ENCODE results near the gene KYNU. TPM values are rescaled to one million over a fixed set of nuclear protein-coding genes. Genes with fewer than 3 reads are reported as not detected.

Gene KYNU
- total RNA-seq, 1 donor from 2014 or later, result 0.21 TPM

GRCh38 chr2:143081616-143082015 lies 204.2 kb downstream of the KYNU start:
- Mint-ChIP-seq H3K27ac (ENCODE audit: unreplicated experiment) (no peak overlapping the region), H3K36me3 (ENCODE audit: unreplicated experiment) (no peaks in the 10 kb centered on the region), H3K27me3 (ENCODE audit: unreplicated experiment) (no peaks in the 10 kb centered on the region), H3K4me3 (ENCODE audit: unreplicated experiment) (no peak overlapping the region), H3K9me3 (ENCODE audit: unreplicated experiment) (no peaks in the 10 kb centered on the region), H3K4me1 (ENCODE audit: unreplicated experiment) (peaks cover 6% of the 10 kb centered on the region)
- no peak for TF ChIP-seq CTCF (IDR thresholded peaks at IDR 0.05)
- DNase-seq (ENCODE audit: extremely low spot score, unreplicated experiment), result no peak

- TF ChIP-seq CTCF (IDR thresholded peaks at IDR 0.05), result no peak
- no peaks in the 10 kb centered on the region for H3K9me3 Mint-ChIP-seq (ENCODE audit: unreplicated experiment)
- DNase-seq (ENCODE audit: extremely low spot score, unreplicated experiment), result no peak
Measured at GRCh38 chr2:143083636-143084035, 206.2 kb downstream of the KYNU start.

GRCh38 chr2:143084462-143084861 lies 207.0 kb downstream of the KYNU start:
- peaks cover 6% of the 10 kb centered on the region for H3K4me1 Mint-ChIP-seq (ENCODE audit: unreplicated experiment)
- no peaks in the 10 kb centered on the region for H3K9me3 Mint-ChIP-seq (ENCODE audit: unreplicated experiment)

More at GRCh38 chr2:143083636-143084035, 206.2 kb downstream of the KYNU start:
- Mint-ChIP-seq H3K4me3 (ENCODE audit: unreplicated experiment) (no peak overlapping the region), H3K4me1 (ENCODE audit: unreplicated experiment) (peaks cover 6% of the 10 kb centered on the region), H3K36me3 (ENCODE audit: unreplicated experiment) (no peaks in the 10 kb centered on the region), H3K27me3 (ENCODE audit: unreplicated experiment) (no peaks in the 10 kb centered on the region), H3K27ac (ENCODE audit: unreplicated experiment) (peak overlapping the region; percentile 5)

GRCh38 chr2:143085125-143085784 lies 207.8 kb downstream of the KYNU start:
- H3K36me3 Mint-ChIP-seq (ENCODE audit: unreplicated experiment), result no peaks in the 10 kb centered on the region
- no peaks in the 10 kb centered on the region for H3K9me3 Mint-ChIP-seq (ENCODE audit: unreplicated experiment)
- DNase-seq (ENCODE audit: extremely low spot score, unreplicated experiment), result no peak
- no peak overlapping the region for H3K4me3 Mint-ChIP-seq (ENCODE audit: unreplicated experiment)
- no peaks in the 10 kb centered on the region for H3K27me3 Mint-ChIP-seq (ENCODE audit: unreplicated experiment)
- TF ChIP-seq CTCF (IDR thresholded peaks at IDR 0.05), result no peak
- H3K27ac Mint-ChIP-seq (ENCODE audit: unreplicated experiment), result no peak overlapping the region
- H3K4me1 Mint-ChIP-seq (ENCODE audit: unreplicated experiment), result peaks cover 6% of the 10 kb centered on the region

More at GRCh38 chr2:143084462-143084861, 207.0 kb downstream of the KYNU start:
- no peak overlapping the region for H3K4me3 Mint-ChIP-seq (ENCODE audit: unreplicated experiment)
- TF ChIP-seq CTCF (IDR thresholded peaks at IDR 0.05), result no peak
- no peaks in the 10 kb centered on the region for H3K27me3 Mint-ChIP-seq (ENCODE audit: unreplicated experiment)
- H3K27ac Mint-ChIP-seq (ENCODE audit: unreplicated experiment), result no peak overlapping the region
- no peaks in the 10 kb centered on the region for H3K36me3 Mint-ChIP-seq (ENCODE audit: unreplicated experiment)
- DNase-seq (ENCODE audit: extremely low spot score, unreplicated experiment), result no peak

- no peak for TF ChIP-seq CTCF (IDR thresholded peaks at IDR 0.05)
- H3K4me1 Mint-ChIP-seq (ENCODE audit: unreplicated experiment), result peaks cover 6% of the 10 kb centered on the region
- no peaks in the 10 kb centered on the region for H3K9me3 Mint-ChIP-seq (ENCODE audit: unreplicated experiment)
- H3K27me3 Mint-ChIP-seq (ENCODE audit: unreplicated experiment), result no peaks in the 10 kb centered on the region
- no peak overlapping the region for H3K4me3 Mint-ChIP-seq (ENCODE audit: unreplicated experiment)
- no peaks in the 10 kb centered on the region for H3K36me3 Mint-ChIP-seq (ENCODE audit: unreplicated experiment)
- DNase-seq (ENCODE audit: extremely low spot score, unreplicated experiment), result no peak
- H3K27ac Mint-ChIP-seq (ENCODE audit: unreplicated experiment), result no peak overlapping the region
Measured at GRCh38 chr2:143087033-143087432, 209.6 kb downstream of the KYNU start.
